HEK293 (cell line): ENCODE measurements around the gene SPEG.

Source experiments
- ATF2 ChIP-seq: fragments of 450-650 bp; formaldehyde crosslinking; IDR thresholded peaks from 2 replicates; pipeline ENCODE4 v1.5.1; 2016; ENCODE audit warnings: missing biosample characterization, missing genetic modification characterization, low read depth
- BCL11A ChIP-seq: fragments of 450-650 bp; formaldehyde crosslinking; IDR thresholded peaks from 2 replicates; pipeline ENCODE4 v1.5.1; 2016; ENCODE audit warnings: low read depth, missing biosample characterization, missing genetic modification characterization
- KLF1 ChIP-seq: fragments of 450-650 bp; formaldehyde crosslinking; IDR thresholded peaks from 2 replicates; pipeline ENCODE4 v1.5.1; 2016; ENCODE audit warnings: missing biosample characterization, missing genetic modification characterization
- KLF10 ChIP-seq: fragments of 450-650 bp; IDR thresholded peaks from 2 replicates; pipeline ENCODE4 v1.5.1; 2018; ENCODE audit warnings: missing biosample characterization, mild to moderate bottlenecking, missing genetic modification characterization
- KLF17 ChIP-seq: fragments of 450-650 bp; formaldehyde crosslinking; IDR thresholded peaks from 2 replicates; pipeline ENCODE4 v1.5.1; 2016; ENCODE audit warnings: missing biosample characterization, missing genetic modification characterization
- ZBTB44 ChIP-seq: fragments of 450-650 bp; IDR thresholded peaks from 2 replicates; pipeline ENCODE4 v1.5.1; 2018; ENCODE audit warnings: missing biosample characterization, mild to moderate bottlenecking, missing genetic modification characterization
- ZEB2 ChIP-seq: fragments of 450-650 bp; formaldehyde crosslinking; IDR thresholded peaks from 2 replicates; pipeline ENCODE4 v1.5.1; 2016; ENCODE audit warnings: missing biosample characterization, missing genetic modification characterization
- ZFHX2 ChIP-seq: fragments of 450-650 bp; formaldehyde crosslinking; conservative IDR thresholded peaks from 2 replicates; pipeline ENCODE4 v1.5.1; 2016; ENCODE audit warnings: missing biosample characterization, missing genetic modification characterization
- ZNF2 ChIP-seq: fragments of 450-650 bp; formaldehyde crosslinking; IDR thresholded peaks from 2 replicates; pipeline ENCODE4 v1.5.1; 2016; ENCODE audit warnings: missing biosample characterization, missing genetic modification characterization
- ZNF266 ChIP-seq: fragments of 450-650 bp; formaldehyde crosslinking; IDR thresholded peaks from 2 replicates; pipeline ENCODE4 v1.5.1; 2016; ENCODE audit warnings: missing biosample characterization, missing genetic modification characterization, low read depth
- ZNF398 ChIP-seq: fragments of 450-650 bp; formaldehyde crosslinking; IDR thresholded peaks from 2 replicates; pipeline ENCODE4 v1.5.1; 2017; ENCODE audit warnings: missing biosample characterization, missing genetic modification characterization
- ZNF549 ChIP-seq: fragments of 450-650 bp; IDR thresholded peaks from 2 replicates; pipeline ENCODE4 v1.5.1; 2018; ENCODE audit warnings: missing biosample characterization, missing genetic modification characterization, mild to moderate bottlenecking, inconsistent platforms, moderate library complexity
- ZNF623 ChIP-seq: fragments of 450-650 bp; formaldehyde crosslinking; IDR thresholded peaks from 2 replicates; pipeline ENCODE4 v1.5.1; 2016; ENCODE audit warnings: missing biosample characterization, missing genetic modification characterization
- ZNF660 ChIP-seq: fragments of 450-650 bp; IDR thresholded peaks from 2 replicates; pipeline ENCODE4 v1.5.1; 2018; ENCODE audit warnings: missing biosample characterization, mild to moderate bottlenecking, missing genetic modification characterization
- ZSCAN16 ChIP-seq: fragments of 450-650 bp; formaldehyde crosslinking; IDR thresholded peaks from 2 replicates; pipeline ENCODE4 v1.5.1; 2016; ENCODE audit warnings: missing biosample characterization, missing genetic modification characterization
- TF ChIP-seq, protein P1 (sequence below): fragments of 450-650 bp; formaldehyde crosslinking; IDR thresholded peaks from 2 replicates; pipeline ENCODE4 v1.5.1; 2016; ENCODE audit warnings: missing biosample characterization, missing genetic modification characterization
- TF ChIP-seq, protein P2 (sequence below): fragments of 450-650 bp; formaldehyde crosslinking; IDR thresholded peaks from 2 replicates; pipeline ENCODE4; 2016; ENCODE audit warnings: missing biosample characterization, missing genetic modification characterization
- TF ChIP-seq, protein P3 (sequence below): fragments of 450-650 bp; formaldehyde crosslinking; IDR thresholded peaks from 2 replicates; pipeline ENCODE4 v1.5.0; 2017; ENCODE audit warnings: missing biosample characterization, missing genetic modification characterization, borderline replicate concordance
- TF ChIP-seq, protein P4 (sequence below): fragments of 450-650 bp; formaldehyde crosslinking; IDR thresholded peaks from 2 replicates; pipeline ENCODE4 v1.5.1; 2016; ENCODE audit warnings: missing biosample characterization, missing genetic modification characterization, borderline replicate concordance
- TF ChIP-seq, protein P5 (sequence below): fragments of 450-650 bp; formaldehyde crosslinking; IDR thresholded peaks from 2 replicates; pipeline ENCODE4 v1.5.1; 2016; ENCODE audit warnings: missing biosample characterization, missing genetic modification characterization

The SPEG gene

GRCh38 chr2:219543596-219544358, 109.1 kb downstream of the SPEG start, which contains the start of the genes CHPF and TMEM198 (continued):
- peak; percentile 98 for TF ChIP-seq ATF2 (tag by site-specific recombination)
- peak; percentile 98 for TF ChIP-seq ZNF398 (tag by site-specific recombination)
- TF ChIP-seq ZNF266 = no peak
- TF ChIP-seq KLF17 (tag by site-specific recombination) = peak; percentile 44
- TF ChIP-seq, protein P1, sequence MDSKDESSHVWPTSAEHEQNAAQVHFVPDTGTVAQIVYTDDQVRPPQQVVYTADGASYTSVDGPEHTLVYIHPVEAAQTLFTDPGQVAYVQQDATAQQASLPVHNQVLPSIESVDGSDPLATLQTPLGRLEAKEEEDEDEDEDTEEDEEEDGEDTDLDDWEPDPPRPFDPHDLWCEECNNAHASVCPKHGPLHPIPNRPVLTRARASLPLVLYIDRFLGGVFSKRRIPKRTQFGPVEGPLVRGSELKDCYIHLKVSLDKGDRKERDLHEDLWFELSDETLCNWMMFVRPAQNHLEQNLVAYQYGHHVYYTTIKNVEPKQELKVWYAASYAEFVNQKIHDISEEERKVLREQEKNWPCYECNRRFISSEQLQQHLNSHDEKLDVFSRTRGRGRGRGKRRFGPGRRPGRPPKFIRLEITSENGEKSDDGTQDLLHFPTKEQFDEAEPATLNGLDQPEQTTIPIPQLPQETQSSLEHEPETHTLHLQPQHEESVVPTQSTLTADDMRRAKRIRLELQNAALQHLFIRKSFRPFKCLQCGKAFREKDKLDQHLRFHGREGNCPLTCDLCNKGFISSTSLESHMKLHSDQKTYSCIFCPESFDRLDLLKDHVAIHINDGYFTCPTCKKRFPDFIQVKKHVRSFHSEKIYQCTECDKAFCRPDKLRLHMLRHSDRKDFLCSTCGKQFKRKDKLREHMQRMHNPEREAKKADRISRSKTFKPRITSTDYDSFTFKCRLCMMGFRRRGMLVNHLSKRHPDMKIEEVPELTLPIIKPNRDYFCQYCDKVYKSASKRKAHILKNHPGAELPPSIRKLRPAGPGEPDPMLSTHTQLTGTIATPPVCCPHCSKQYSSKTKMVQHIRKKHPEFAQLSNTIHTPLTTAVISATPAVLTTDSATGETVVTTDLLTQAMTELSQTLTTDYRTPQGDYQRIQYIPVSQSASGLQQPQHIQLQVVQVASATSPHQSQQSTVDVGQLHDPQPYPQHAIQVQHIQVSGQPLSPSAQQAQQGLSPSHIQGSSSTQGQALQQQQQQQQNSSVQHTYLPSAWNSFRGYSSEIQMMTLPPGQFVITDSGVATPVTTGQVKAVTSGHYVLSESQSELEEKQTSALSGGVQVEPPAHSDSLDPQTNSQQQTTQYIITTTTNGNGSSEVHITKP (tag by site-specific recombination) = peak; percentile 99
- no peak for TF ChIP-seq ZNF623 (tag by site-specific recombination)
- TF ChIP-seq KLF10 (tag by site-specific recombination) = peak; percentile 80
- TF ChIP-seq, protein P2, sequence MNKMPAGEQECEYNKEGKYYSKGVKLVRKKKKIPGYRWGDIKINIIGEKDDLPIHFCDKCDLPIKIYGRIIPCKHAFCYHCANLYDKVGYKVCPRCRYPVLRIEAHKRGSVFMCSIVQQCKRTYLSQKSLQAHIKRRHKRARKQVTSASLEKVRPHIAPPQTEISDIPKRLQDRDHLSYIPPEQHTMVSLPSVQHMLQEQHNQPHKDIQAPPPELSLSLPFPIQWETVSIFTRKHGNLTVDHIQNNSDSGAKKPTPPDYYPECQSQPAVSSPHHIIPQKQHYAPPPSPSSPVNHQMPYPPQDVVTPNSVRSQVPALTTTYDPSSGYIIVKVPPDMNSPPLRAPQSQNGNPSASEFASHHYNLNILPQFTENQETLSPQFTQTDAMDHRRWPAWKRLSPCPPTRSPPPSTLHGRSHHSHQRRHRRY (tag by site-specific recombination) = no peak
- TF ChIP-seq ZSCAN16 (tag by site-specific recombination) = no peak
- peak; percentile 77; the same call in 1 of the 2 replicates for TF ChIP-seq BCL11A (tag by site-specific recombination)
- TF ChIP-seq ZNF2 (tag by site-specific recombination) = peak; percentile 14; the same call in 1 of the 2 replicates
- 0 out of 2 replicates have a peak, but pooled peaks have one; percentile 43 for TF ChIP-seq ZBTB44 (tag by site-specific recombination)
- TF ChIP-seq ZNF549 (tag by site-specific recombination) = no peak
- peak; percentile 38; the same call in 1 of the 2 replicates for TF ChIP-seq ZNF660 (tag by site-specific recombination)
- TF ChIP-seq ZFHX2 = 0 out of 2 replicates have a peak, but pooled peaks have one; percentile 54
- TF ChIP-seq, protein P3, sequence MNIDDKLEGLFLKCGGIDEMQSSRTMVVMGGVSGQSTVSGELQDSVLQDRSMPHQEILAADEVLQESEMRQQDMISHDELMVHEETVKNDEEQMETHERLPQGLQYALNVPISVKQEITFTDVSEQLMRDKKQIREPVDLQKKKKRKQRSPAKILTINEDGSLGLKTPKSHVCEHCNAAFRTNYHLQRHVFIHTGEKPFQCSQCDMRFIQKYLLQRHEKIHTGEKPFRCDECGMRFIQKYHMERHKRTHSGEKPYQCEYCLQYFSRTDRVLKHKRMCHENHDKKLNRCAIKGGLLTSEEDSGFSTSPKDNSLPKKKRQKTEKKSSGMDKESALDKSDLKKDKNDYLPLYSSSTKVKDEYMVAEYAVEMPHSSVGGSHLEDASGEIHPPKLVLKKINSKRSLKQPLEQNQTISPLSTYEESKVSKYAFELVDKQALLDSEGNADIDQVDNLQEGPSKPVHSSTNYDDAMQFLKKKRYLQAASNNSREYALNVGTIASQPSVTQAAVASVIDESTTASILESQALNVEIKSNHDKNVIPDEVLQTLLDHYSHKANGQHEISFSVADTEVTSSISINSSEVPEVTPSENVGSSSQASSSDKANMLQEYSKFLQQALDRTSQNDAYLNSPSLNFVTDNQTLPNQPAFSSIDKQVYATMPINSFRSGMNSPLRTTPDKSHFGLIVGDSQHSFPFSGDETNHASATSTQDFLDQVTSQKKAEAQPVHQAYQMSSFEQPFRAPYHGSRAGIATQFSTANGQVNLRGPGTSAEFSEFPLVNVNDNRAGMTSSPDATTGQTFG (tag by site-specific recombination) = no peak
- TF ChIP-seq ZEB2 (tag by site-specific recombination) = peak; percentile 90; the same call in 1 of the 2 replicates
- TF ChIP-seq KLF1 (tag by site-specific recombination) = peak; percentile 66; the same call in 1 of the 2 replicates
- TF ChIP-seq, protein P4, sequence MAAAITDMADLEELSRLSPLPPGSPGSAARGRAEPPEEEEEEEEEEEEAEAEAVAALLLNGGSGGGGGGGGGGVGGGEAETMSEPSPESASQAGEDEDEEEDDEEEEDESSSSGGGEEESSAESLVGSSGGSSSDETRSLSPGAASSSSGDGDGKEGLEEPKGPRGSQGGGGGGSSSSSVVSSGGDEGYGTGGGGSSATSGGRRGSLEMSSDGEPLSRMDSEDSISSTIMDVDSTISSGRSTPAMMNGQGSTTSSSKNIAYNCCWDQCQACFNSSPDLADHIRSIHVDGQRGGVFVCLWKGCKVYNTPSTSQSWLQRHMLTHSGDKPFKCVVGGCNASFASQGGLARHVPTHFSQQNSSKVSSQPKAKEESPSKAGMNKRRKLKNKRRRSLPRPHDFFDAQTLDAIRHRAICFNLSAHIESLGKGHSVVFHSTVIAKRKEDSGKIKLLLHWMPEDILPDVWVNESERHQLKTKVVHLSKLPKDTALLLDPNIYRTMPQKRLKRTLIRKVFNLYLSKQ = no peak
- TF ChIP-seq, protein P5, sequence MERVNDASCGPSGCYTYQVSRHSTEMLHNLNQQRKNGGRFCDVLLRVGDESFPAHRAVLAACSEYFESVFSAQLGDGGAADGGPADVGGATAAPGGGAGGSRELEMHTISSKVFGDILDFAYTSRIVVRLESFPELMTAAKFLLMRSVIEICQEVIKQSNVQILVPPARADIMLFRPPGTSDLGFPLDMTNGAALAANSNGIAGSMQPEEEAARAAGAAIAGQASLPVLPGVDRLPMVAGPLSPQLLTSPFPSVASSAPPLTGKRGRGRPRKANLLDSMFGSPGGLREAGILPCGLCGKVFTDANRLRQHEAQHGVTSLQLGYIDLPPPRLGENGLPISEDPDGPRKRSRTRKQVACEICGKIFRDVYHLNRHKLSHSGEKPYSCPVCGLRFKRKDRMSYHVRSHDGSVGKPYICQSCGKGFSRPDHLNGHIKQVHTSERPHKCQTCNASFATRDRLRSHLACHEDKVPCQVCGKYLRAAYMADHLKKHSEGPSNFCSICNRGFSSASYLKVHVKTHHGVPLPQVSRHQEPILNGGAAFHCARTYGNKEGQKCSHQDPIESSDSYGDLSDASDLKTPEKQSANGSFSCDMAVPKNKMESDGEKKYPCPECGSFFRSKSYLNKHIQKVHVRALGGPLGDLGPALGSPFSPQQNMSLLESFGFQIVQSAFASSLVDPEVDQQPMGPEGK (tag by site-specific recombination) = peak; percentile 99
